OCI-LY3 (cell line): ENCODE measurements around the gene SH3BP2.

Experiments
- CTCF ChIP-seq: fragments of 200-600, 300-600 bp; sonication (generic); IDR thresholded peaks from 2 replicates; pipeline ENCODE4 v1.5.1; 2014; ENCODE audit warnings: antibody characterized with exemption, low read length, low read depth
- EZH2phosphoT487 ChIP-seq: fragments of 200-600 bp; shearing (Covaris generic); IDR thresholded peaks from 2 replicates; pipeline ENCODE4 v1.6.1; 2018; ENCODE audit warnings: antibody characterized with exemption, mixed run types, low read depth

- no peak for TF ChIP-seq CTCF
- no peak for TF ChIP-seq EZH2phosphoT487
Measured at GRCh38 chr4:2869659-2870058, 76.8 kb downstream of the SH3BP2 start.
